GM12872 (cell line): ENCODE results near the gene PRDM12.

Source experiments
- CTCF ChIP-seq: IDR thresholded peaks from 3 replicates; pipeline ENCODE4 v1.5.1; 2011; ENCODE audit warnings: low read depth, mild to moderate bottlenecking, low read length, moderate library complexity; ENCODE audit not compliant: insufficient read depth

PRDM12 gene

GRCh38 chr9:130638284-130639123, 25.9 kb upstream of the PRDM12 start:
- no peak for TF ChIP-seq CTCF

- TF ChIP-seq CTCF = no peak
These were observed 25.1 kb upstream of the PRDM12 start for GRCh38 chr9:130639124-130639765.

- no peak for TF ChIP-seq CTCF
These were observed 24.4 kb upstream of the PRDM12 start for GRCh38 chr9:130639866-130640555.

GRCh38 chr9:130640681-130641080, 23.7 kb upstream of the PRDM12 start:
- no peak for TF ChIP-seq CTCF

GRCh38 chr9:130642926-130643325, 21.5 kb upstream of the PRDM12 start:
- TF ChIP-seq CTCF = no peak

GRCh38 chr9:130651221-130651620, 13.2 kb upstream of the PRDM12 start:
- no peak for TF ChIP-seq CTCF

GRCh38 chr9:130651752-130652151, 12.6 kb upstream of the PRDM12 start:
- TF ChIP-seq CTCF = no peak
